ENCODE data around the gene GRM5. TPM values are rescaled to one million over a fixed set of nuclear protein-coding genes. Genes with fewer than 3 reads are reported as not detected.
"Not testable (repeated sequence)": the region's sequence is repeated elsewhere in the genome, so short reads cannot be mapped to it uniquely, and the experiment has no call there.

The GRM5 gene
- total RNA-seq, 1 experiment from 2014 or later = not detected

- no peaks in the 10 kb centered on the region for H3K36me3 ChIP-seq (ENCODE audit: low read depth)
- H3F3A ChIP-seq (ENCODE audit: insufficient read depth, low read depth) = no peaks in the 10 kb centered on the region
- TF ChIP-seq, protein P1, sequence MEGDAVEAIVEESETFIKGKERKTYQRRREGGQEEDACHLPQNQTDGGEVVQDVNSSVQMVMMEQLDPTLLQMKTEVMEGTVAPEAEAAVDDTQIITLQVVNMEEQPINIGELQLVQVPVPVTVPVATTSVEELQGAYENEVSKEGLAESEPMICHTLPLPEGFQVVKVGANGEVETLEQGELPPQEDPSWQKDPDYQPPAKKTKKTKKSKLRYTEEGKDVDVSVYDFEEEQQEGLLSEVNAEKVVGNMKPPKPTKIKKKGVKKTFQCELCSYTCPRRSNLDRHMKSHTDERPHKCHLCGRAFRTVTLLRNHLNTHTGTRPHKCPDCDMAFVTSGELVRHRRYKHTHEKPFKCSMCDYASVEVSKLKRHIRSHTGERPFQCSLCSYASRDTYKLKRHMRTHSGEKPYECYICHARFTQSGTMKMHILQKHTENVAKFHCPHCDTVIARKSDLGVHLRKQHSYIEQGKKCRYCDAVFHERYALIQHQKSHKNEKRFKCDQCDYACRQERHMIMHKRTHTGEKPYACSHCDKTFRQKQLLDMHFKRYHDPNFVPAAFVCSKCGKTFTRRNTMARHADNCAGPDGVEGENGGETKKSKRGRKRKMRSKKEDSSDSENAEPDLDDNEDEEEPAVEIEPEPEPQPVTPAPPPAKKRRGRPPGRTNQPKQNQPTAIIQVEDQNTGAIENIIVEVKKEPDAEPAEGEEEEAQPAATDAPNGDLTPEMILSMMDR (conservative IDR thresholded peaks at IDR 0.05) = no peak
- TF ChIP-seq EZH2 (IDR thresholded peaks at IDR 0.05; ENCODE audit: low read depth) = no peak
- intact Hi-C loops (cut with micrococcal nuclease; ENCODE audit: unreplicated experiment) = no loop called here
- no peak overlapping the region for H3K4me3 ChIP-seq
- no peaks in the 10 kb centered on the region for H3K9me2 ChIP-seq (ENCODE audit: insufficient read depth)
- no peak for DNase-seq
- H4K20me1 ChIP-seq (ENCODE audit: insufficient read depth) = no peaks in the 10 kb centered on the region
- POLR2A ChIA-PET (ENCODE audit: unreplicated experiment) = no interaction called here
- H3K9me3 ChIP-seq (ENCODE audit: insufficient read depth, low read depth) = no peaks in the 10 kb centered on the region
- H3K4me1 ChIP-seq (replicated peaks; ENCODE audit: insufficient read depth) = no peaks in the 10 kb centered on the region
- CTCF ChIA-PET = no interaction called here
- H2AFZ ChIP-seq = no peak overlapping the region
- no peaks in the 10 kb centered on the region for H3K27me3 ChIP-seq (ENCODE audit: insufficient read depth, low read depth)
- no peak overlapping the region for H3K27ac ChIP-seq
- BruUV-seq (replicated peaks) = no TSS peak
- no peaks in the 10 kb centered on the region for H3K79me2 ChIP-seq (ENCODE audit: low read depth)
- H3K4me2 ChIP-seq = no peak overlapping the region
Measured at GRCh38 chr11:89052220-89052619, 13.6 kb downstream of the GRM5 start.

GRCh38 chr11:89047159-89047558 is 18.6 kb downstream of the GRM5 start:
- DNase-seq; H3K4me2 ChIP-seq; H3K27ac ChIP-seq; H3K9me3 ChIP-seq (ENCODE audit: insufficient read depth, low read depth); H3K4me3 ChIP-seq; intact Hi-C loops (cut with micrococcal nuclease; ENCODE audit: unreplicated experiment); H3K9me2 ChIP-seq (ENCODE audit: insufficient read depth); POLR2A ChIA-PET (ENCODE audit: unreplicated experiment); H3K79me2 ChIP-seq (ENCODE audit: low read depth); H3F3A ChIP-seq (ENCODE audit: insufficient read depth, low read depth); H3K36me3 ChIP-seq (ENCODE audit: low read depth); H2AFZ ChIP-seq; CTCF ChIA-PET; H3K27me3 ChIP-seq (ENCODE audit: insufficient read depth, low read depth); BruUV-seq (replicated peaks); H4K20me1 ChIP-seq (ENCODE audit: insufficient read depth); H3K4me1 ChIP-seq (replicated peaks; ENCODE audit: insufficient read depth): not testable (repeated sequence)

GRCh38 chr11:89043861-89044588 is 21.8 kb downstream of the GRM5 start:
- CTCF ChIA-PET; H4K20me1 ChIP-seq (ENCODE audit: insufficient read depth); H3F3A ChIP-seq (ENCODE audit: insufficient read depth, low read depth); DNase-seq; H3K79me2 ChIP-seq (ENCODE audit: low read depth); H3K9me2 ChIP-seq (ENCODE audit: insufficient read depth); H2AFZ ChIP-seq; H3K27ac ChIP-seq; H3K27me3 ChIP-seq (ENCODE audit: insufficient read depth, low read depth); BruUV-seq (replicated peaks); H3K4me1 ChIP-seq (replicated peaks; ENCODE audit: insufficient read depth); intact Hi-C loops (cut with micrococcal nuclease; ENCODE audit: unreplicated experiment); POLR2A ChIA-PET (ENCODE audit: unreplicated experiment); H3K4me3 ChIP-seq; H3K9me3 ChIP-seq (ENCODE audit: insufficient read depth, low read depth); H3K4me2 ChIP-seq; H3K36me3 ChIP-seq (ENCODE audit: low read depth): not testable (repeated sequence)

DNA sequence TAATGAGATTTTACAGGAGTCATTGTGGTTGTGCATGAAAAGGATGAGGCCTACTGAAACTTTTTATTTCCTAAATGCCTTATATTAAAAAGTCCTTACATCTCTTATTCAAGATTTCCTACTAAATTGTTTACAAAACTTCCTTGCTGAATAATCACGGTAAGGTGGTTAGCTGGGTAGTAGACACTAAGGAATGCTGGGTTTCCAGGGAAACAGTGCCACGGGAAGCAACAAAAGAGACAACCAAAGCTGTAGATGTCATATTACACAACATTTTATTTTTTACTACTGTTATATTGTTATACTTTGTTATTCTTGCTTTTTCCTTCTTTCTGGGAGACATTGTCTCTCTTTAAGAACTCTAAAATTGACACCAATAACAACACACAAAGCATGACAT is 36.1 kb downstream of the GRM5 start:
- intact Hi-C loops (cut with micrococcal nuclease; ENCODE audit: unreplicated experiment); H2AFZ ChIP-seq; H3K79me2 ChIP-seq (ENCODE audit: low read depth); DNase-seq; H3K9me2 ChIP-seq (ENCODE audit: insufficient read depth); H3F3A ChIP-seq (ENCODE audit: insufficient read depth, low read depth); H4K20me1 ChIP-seq (ENCODE audit: insufficient read depth); H3K9me3 ChIP-seq (ENCODE audit: insufficient read depth, low read depth); H3K4me2 ChIP-seq; H3K4me1 ChIP-seq (replicated peaks; ENCODE audit: insufficient read depth); H3K4me3 ChIP-seq; H3K27ac ChIP-seq; BruUV-seq (replicated peaks); H3K27me3 ChIP-seq (ENCODE audit: insufficient read depth, low read depth); CTCF ChIA-PET; H3K36me3 ChIP-seq (ENCODE audit: low read depth): not testable (repeated sequence)
- POLR2A ChIA-PET (ENCODE audit: unreplicated experiment) = interaction anchor here (0.7 kb wide), 1 partner anchor 46 kb away, joined by 6 read pairs; no protein-coding TSS in a partner anchor

Measured in PC-9 (cell line).